MG63 (cell line): ENCODE results near the gene CRYBB1. TPM values are rescaled to one million over a fixed set of nuclear protein-coding genes. Genes with fewer than 3 reads are reported as not detected.

Experiments
- DNase-seq: peaks from one replicate; pipeline ENCODE4 v3.0.0-alpha.2; 2020
- H3K27me3 ChIP-seq: fragments of 250-450 bp; sonication (Bioruptor Pico); 2 replicates; pipeline ENCODE4 v1.5.1; 2020; ENCODE audit warnings: mild to moderate bottlenecking, moderate library complexity
- H3K36me3 ChIP-seq: fragments of 250-450 bp; sonication (Bioruptor Pico); 2 replicates; pipeline ENCODE4 v1.5.1; 2020; ENCODE audit warnings: mild to moderate bottlenecking, moderate library complexity
- H3K4me3 ChIP-seq: fragments of 250-450 bp; sonication (Bioruptor Pico); 2 replicates; pipeline ENCODE4 v1.5.1; 2020; ENCODE audit warnings: mild to moderate bottlenecking, moderate library complexity
- H3K9me3 ChIP-seq: fragments of 250-450 bp; sonication (Bioruptor Pico); 2 replicates; pipeline ENCODE4 v1.5.1; 2020; ENCODE audit warnings: mild to moderate bottlenecking, moderate library complexity
- total RNA-seq: library from RNA; depleted of rRNA; stranded (reverse); fragments of >200 nt; shearing (Covaris generic); gene quantifications from 2 replicates; pipeline ENCODE4 v1.2.3, GENCODE V29; 2014; ENCODE audit warnings: low replicate concordance; rRNA removed

CRYBB1 gene
- not detected in 2 replicates for total RNA-seq

DNA sequence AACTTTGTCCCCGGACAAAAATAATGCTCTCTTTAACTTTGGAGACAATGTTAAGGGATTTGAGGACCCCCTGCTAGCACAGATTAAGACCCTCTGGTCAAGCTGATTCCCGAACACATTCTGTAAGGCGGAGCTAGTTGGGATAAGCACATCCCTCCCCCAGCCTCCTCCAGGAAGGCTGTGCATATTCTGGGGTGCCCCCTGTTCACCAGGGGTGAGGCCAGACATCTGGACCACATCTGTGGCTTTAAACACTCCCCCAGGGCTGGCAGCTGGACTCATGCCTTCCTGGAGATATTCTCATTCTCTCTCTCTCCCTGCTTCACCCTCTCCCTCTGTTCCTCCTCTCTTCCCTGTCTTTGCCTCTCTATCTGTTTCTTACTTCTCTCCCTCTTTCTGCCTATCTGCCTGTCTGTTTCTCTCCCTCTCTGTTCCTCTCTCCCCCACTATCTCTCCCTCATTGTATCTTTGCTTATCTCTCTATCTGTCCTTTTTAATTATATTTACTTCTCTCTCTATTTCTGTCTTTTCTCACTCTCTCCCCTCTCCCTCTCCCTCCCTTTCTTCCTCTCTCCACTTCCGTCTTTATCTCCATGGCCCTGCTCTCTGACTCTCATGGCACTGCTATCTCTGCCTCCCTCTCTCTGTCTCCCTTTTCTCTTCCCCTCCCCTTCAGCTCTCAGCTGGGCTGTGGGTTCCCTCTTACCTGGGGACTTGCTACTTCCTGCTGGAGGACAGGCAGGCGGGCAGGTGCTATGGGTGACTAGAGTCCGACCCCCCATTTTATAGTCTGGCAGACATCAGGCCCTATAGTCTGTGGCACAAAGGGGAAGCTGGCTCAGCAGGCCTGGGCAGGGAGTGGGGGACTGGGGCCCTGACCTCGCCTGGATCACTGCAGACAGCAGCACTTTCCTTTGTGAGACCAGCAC is at the start of gene CRYBB1:
TSS of gene CRYBB1 (minus strand) at position 757 of the 929 bp plus-strand sequence. CDS start 1,708 bp downstream, outside the sequence.
- Histone ChIP-seq H3K4me3 (no peak within 1 kb of the TSS), H3K36me3 (no peaks in the 10 kb centered on the region), H3K9me3 (no peaks in the 10 kb centered on the region), H3K27me3 (no peaks in the 10 kb centered on the region)
- DNase-seq = no peak

DNA sequence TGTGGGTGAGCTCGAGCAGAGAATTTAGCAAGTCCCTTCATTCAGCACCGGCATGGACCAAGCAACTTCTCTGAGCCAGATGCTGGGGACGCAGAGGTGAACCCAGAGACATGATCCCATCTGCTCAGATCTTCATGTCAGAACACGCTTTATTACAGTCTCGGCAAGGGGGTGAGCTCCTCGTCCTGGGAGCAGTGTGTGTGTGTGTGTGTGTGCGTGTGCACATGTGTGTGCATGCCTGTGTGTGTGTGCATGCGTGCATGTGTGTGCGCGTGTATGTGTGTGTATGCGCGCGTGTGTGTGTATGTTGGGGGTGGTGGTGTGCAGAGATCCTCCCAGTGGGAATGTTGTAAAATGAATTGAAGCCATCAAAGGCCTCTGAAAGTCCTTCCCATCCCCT is 49.3 kb upstream of the CRYBB1 start:
- Histone ChIP-seq H3K36me3 (no peaks in the 10 kb centered on the region), H3K9me3 (no peaks in the 10 kb centered on the region), H3K27me3 (no peaks in the 10 kb centered on the region), H3K4me3 (no peak overlapping the region)
- DNase-seq = no peak

DNA sequence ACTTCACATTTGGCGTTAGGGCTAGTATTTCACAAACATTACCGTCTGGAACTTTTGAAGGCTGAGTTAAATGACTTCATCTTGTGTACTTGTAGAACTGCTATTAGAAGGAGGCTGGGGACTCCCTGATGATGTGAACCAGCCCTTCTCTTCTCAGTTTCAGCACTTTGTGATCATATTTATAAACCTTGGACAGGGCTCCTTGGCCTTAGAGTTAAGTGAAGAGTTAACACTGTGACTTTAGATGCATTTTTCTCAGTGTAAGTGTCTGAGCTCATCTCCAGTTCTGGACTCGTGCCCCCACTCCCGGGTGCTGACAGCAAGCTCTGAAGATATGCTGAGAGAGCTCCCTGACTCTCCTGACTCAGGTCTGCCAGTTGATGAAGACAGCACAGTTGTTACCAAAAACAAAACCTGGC is 48.0 kb upstream of the CRYBB1 start:
- Histone ChIP-seq H3K4me3 (no peak overlapping the region), H3K27me3 (no peaks in the 10 kb centered on the region), H3K36me3 (no peaks in the 10 kb centered on the region), H3K9me3 (no peaks in the 10 kb centered on the region)
- peak; percentile 60 for DNase-seq

GRCh38 chr22:26663374-26663923 is 45.6 kb upstream of the CRYBB1 start:
- no peaks in the 10 kb centered on the region for H3K36me3 ChIP-seq
- no peak for DNase-seq
- H3K9me3 ChIP-seq = no peaks in the 10 kb centered on the region
- peaks cover 4% of the 10 kb centered on the region for H3K27me3 ChIP-seq
- H3K4me3 ChIP-seq = no peak overlapping the region

DNA sequence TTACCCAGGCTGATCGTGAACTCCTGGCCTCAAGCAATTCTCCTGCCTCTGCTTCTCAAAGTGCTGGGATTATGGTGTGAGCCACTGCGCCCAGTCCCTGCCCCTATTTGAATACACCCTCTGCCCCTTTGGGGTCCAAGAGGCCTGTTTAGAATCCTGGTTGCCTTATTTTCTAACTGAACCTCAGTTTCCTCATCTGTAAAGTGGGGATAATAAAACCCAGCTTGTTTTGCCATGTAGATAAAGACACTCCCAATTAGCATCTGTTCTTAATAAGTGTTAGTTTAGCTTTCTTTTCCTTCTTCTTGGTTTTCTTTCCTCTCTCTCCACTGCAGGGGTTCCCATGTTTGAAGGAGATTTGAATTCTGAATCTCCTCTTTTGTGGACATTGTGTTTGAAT is 44.3 kb upstream of the CRYBB1 start:
- Histone ChIP-seq H3K9me3 (no peaks in the 10 kb centered on the region), H3K36me3 (no peaks in the 10 kb centered on the region), H3K27me3 (peaks cover 16% of the 10 kb centered on the region), H3K4me3 (no peak overlapping the region)
- no peak for DNase-seq

- Histone ChIP-seq H3K9me3 (no peaks in the 10 kb centered on the region), H3K4me3 (no peak overlapping the region), H3K27me3 (peaks cover 16% of the 10 kb centered on the region), H3K36me3 (no peaks in the 10 kb centered on the region)
- no peak for DNase-seq
Measured at GRCh38 chr22:26660961-26661578, 43.2 kb upstream of the CRYBB1 start.

- DNase-seq = no peak
- Histone ChIP-seq H3K4me3 (no peak overlapping the region), H3K27me3 (peaks cover 16% of the 10 kb centered on the region), H3K9me3 (no peaks in the 10 kb centered on the region), H3K36me3 (no peaks in the 10 kb centered on the region)
Measured at GRCh38 chr22:26660356-26660755, 42.5 kb upstream of the CRYBB1 start.

- peaks cover 16% of the 10 kb centered on the region for H3K27me3 ChIP-seq
- no peaks in the 10 kb centered on the region for H3K36me3 ChIP-seq
- H3K9me3 ChIP-seq = no peaks in the 10 kb centered on the region
- peak; percentile 84 for DNase-seq
- H3K4me3 ChIP-seq = peak overlapping the region; percentile 20
Measured at GRCh38 chr22:26658671-26659478, 41.0 kb upstream of the CRYBB1 start.

GRCh38 chr22:26658161-26658560 is 40.3 kb upstream of the CRYBB1 start:
- Histone ChIP-seq H3K27me3 (peaks cover 17% of the 10 kb centered on the region), H3K9me3 (no peaks in the 10 kb centered on the region), H3K4me3 (no peak overlapping the region; the same call in 1 of the 2 replicates), H3K36me3 (no peaks in the 10 kb centered on the region)
- no peak for DNase-seq

GRCh38 chr22:26656891-26657851 is 39.3 kb upstream of the CRYBB1 start, which contains the start of gene MIAT:
Gene MIAT (plus strand): TSS chr22:26657588.
- no peak within 1 kb of the TSS; the same call in 1 of the 2 replicates for H3K4me3 ChIP-seq

GRCh38 chr22:26651815-26652214 is 34.0 kb upstream of the CRYBB1 start:
- H3K4me3 ChIP-seq = no peak overlapping the region
- no peaks in the 10 kb centered on the region for H3K36me3 ChIP-seq
- H3K27me3 ChIP-seq = peaks cover 7% of the 10 kb centered on the region
- H3K9me3 ChIP-seq = no peaks in the 10 kb centered on the region
- DNase-seq = no peak

More at GRCh38 chr22:26656891-26657851, 39.3 kb upstream of the CRYBB1 start, which contains the start of gene MIAT:
- Histone ChIP-seq H3K27me3 (peaks cover 21% of the 10 kb centered on the region), H3K9me3 (no peaks in the 10 kb centered on the region), H3K36me3 (no peaks in the 10 kb centered on the region)
- DNase-seq = no peak

- H3K9me3 ChIP-seq = no peaks in the 10 kb centered on the region
Measured at GRCh38 chr22:26650722-26651421, 33.0 kb upstream of the CRYBB1 start.

DNA sequence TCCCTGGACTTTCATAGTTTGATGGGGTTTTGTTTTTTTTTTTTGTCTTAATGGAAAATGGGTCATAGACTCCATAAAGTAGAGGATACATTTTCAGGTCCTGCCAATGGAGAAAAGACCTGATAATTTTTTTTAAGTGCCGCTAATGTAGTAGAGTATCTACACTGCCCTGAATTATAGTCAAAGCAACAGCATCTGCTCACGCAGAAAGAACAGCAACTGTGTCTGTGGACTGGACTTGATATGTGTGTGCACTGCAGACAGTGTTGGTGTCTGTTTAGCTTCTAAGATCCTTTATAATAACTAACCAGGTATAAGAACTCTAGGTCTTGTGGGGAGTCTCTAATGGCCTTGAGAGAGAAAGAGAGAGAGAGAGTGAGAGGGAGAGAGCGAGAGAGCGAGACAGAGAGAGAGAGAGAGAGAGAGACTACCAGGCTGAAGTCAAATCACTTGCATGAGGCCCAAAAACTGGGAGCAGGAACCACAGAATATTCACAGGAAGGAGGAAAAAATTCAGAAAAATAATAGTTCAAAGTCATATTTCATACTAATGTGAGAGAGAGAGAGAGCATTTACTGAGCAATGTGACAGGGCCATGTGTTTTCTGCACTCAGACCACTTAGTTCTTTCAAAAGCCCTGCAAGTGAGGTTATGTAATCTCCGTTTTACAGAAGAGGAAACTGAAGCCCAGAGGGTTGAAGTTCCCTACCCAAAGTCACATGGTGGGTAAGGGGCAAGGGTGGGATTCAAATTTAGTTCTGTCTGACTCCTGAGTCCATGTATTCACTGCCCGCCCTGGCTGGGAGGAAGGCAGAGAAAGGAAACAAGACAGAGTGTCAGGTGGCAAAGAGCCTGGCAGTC is 30.9 kb upstream of the CRYBB1 start:
- H3K27me3 ChIP-seq = peaks cover 11% of the 10 kb centered on the region

More at GRCh38 chr22:26650722-26651421, 33.0 kb upstream of the CRYBB1 start:
- Histone ChIP-seq H3K27me3 (peaks cover 11% of the 10 kb centered on the region), H3K36me3 (no peaks in the 10 kb centered on the region), H3K4me3 (no peak overlapping the region)
- DNase-seq = no peak

DNA sequence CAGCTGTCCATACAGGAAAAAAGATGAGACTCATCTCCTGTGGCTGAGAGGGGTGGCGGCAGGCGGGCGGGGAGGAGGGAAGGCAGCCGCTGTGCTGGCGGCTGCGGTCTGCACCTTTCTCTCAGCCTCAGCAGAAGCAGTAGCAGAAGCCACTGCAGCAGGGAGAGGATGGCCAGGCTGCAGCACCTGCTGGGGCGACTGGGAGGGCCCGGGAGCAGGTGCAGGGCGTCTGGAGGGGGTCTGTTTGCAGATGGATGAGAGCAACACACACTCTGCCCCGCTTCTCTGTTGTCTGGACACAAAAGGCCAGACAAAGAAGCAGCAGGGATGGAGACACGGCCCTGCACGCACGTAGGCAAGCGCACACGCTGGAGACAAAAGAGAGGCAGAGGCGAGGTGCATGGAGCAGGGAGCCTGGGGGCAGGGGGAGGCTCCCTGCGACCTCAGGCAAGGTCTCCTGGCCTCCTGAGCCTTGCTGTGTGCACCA is 30.2 kb upstream of the CRYBB1 start:
- no peaks in the 10 kb centered on the region for H3K9me3 ChIP-seq
- no peak for DNase-seq
- H3K27me3 ChIP-seq = peaks cover 9% of the 10 kb centered on the region
- no peaks in the 10 kb centered on the region for H3K36me3 ChIP-seq
- H3K4me3 ChIP-seq = no peak overlapping the region

More for the DNA sequence above, 30.9 kb upstream of the CRYBB1 start:
- Histone ChIP-seq H3K9me3 (no peaks in the 10 kb centered on the region), H3K36me3 (no peaks in the 10 kb centered on the region), H3K4me3 (no peak overlapping the region)
- no peak for DNase-seq
